Smooth muscle cell (in vitro differentiated cells): ENCODE results near the gene ATP10A. TPM values are rescaled to one million over a fixed set of nuclear protein-coding genes. Genes with fewer than 3 reads are reported as not detected.

ENCODE experiments used
- DNase-seq: peaks from one replicate; lab custom pipeline; 2025; ENCODE audit not compliant: unreplicated experiment; lab: John Stamatoyannopoulos, UW
- H2AFZ ChIP-seq: fragments of 200-600 bp; sonication (generic); 2 replicates; pipeline ENCODE4 v1.6.0; 2016; ENCODE audit warnings: antibody characterized with exemption, low read depth, mild to moderate bottlenecking
- H3F3A ChIP-seq: fragments of 200-600 bp; sonication (generic); 2 replicates; pipeline ENCODE4 v1.6.0; 2017; ENCODE audit warnings: antibody characterized with exemption, low read depth
- H3K27ac ChIP-seq: fragments of 200-600 bp; sonication (generic); 2 replicates; pipeline ENCODE4 v1.5.1; 2016; ENCODE audit warnings: low read depth, mild to moderate bottlenecking
- H3K27me3 ChIP-seq: fragments of 200-600 bp; sonication (generic); 2 replicates; pipeline ENCODE4 v1.6.1; 2016; ENCODE audit warnings: low read depth, mild to moderate bottlenecking
- H3K36me3 ChIP-seq: fragments of 200-600 bp; sonication (generic); 2 replicates; pipeline ENCODE4 v1.5.1; 2016; ENCODE audit warnings: low read depth
- H3K4me1 ChIP-seq: fragments of 200-600 bp; sonication (generic); 2 replicates; pipeline ENCODE4 v1.5.1; 2016; ENCODE audit warnings: low read depth
- H3K4me2 ChIP-seq: fragments of 200-600 bp; sonication (generic); 2 replicates; pipeline ENCODE4 v1.6.0; 2016; ENCODE audit warnings: mild to moderate bottlenecking
- H3K4me3 ChIP-seq: fragments of 200-600 bp; sonication (generic); 2 replicates; pipeline ENCODE4 v1.5.1; 2016; ENCODE audit warnings: mild to moderate bottlenecking
- H3K79me2 ChIP-seq: fragments of 200-600 bp; sonication (generic); 2 replicates; pipeline ENCODE4 v1.6.0; 2016; ENCODE audit warnings: low read depth, mild to moderate bottlenecking
- H3K9ac ChIP-seq: fragments of 200-600 bp; sonication (generic); 2 replicates; pipeline ENCODE4 v1.6.0; 2016; ENCODE audit warnings: low read depth
- H3K9me3 ChIP-seq: fragments of 200-600 bp; sonication (generic); replicated peaks from 2 replicates; pipeline ENCODE4 v1.5.1; 2016; ENCODE audit warnings: low read depth
- H4K20me1 ChIP-seq: fragments of 200-600 bp; sonication (generic); 2 replicates; pipeline ENCODE4 v1.6.0; 2016; ENCODE audit warnings: low read depth
- WGBS: methylation state at CpG from one replicate; pipeline ENCODE4 v1.1.7; 2016; ENCODE audit warnings: low lambda C conversion rate; 5-methylcytosine and 5-hydroxymethylcytosine counted together
- polyA plus RNA-seq: library from polyadenylated mRNA; unstranded; fragments of >200 nt; fragmentation: Nextera tagmentation; extraction: Ambion mirVana; gene quantifications from 2 replicates; pipeline ENCODE4 v1.2.1, GENCODE V29; 2016
- total RNA-seq: library from RNA; depleted of rRNA; stranded (reverse); fragments of >200 nt; gene quantifications from 2 replicates; pipeline ENCODE4 v1.2.3, GENCODE V29; 2014
- TF ChIP-seq, protein P1 (sequence below): fragments of 200-600 bp; sonication (generic); IDR thresholded peaks from 2 replicates; pipeline ENCODE4 v1.5.1; 2017; ENCODE audit warnings: borderline replicate concordance, mild to moderate bottlenecking, antibody characterized with exemption; ENCODE audit not compliant: insufficient read depth, poor library complexity, severe bottlenecking

The ATP10A gene
- total and polyA plus RNA-seq, 2 experiments from 2014 or later = 10.6 to 12.3 TPM

DNA sequence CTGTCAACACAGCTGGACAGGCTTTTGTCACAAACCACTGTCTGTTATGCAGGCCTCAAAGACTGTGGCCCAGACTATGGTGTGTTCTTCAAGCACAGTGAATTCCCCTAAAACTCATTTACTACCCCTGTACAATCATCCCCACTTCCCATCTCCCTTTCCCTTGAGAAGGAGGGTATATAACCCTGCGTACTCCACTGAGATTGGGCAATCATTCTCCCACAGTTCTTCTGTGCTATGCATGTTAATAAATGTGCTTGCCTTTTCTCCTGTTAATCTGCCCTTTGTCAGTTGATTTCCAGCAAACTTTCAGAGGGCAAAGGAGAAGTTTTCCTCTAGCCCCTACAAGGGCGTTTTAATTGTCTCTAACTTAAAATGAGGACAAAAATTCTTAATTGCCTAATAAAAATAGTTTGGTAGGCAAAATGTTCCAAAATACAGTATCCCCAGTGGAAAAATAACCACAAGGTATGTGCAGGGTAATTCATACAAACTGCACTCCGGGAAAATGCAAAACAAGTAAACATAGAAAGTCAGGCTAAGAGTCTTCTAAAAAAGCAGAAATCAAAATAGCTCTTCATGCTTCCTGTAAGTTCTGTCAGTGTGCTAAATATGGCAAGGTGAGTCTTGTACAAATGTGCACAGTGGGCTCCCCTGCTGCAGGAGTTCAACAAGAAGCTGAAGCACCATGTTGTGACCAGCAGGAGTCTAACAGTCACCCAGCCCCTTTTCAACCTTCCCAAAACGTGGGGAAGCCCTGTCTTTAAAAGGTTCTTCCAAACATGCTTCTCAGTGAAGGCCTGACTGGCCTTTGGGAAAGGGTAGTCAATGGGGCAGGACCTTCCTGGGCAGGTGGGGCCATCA is 10.2 kb downstream of the ATP10A start:
- Histone ChIP-seq H3K4me3 (no peak overlapping the region), H3K9ac (peak overlapping the region; percentile 1), H3K27ac (peak overlapping the region; percentile 99), H3K4me2 (peak overlapping the region; percentile 27), H2AFZ (no peak overlapping the region), H4K20me1 (no peaks in the 10 kb centered on the region), H3K9me3 (no peaks in the 10 kb centered on the region), H3K36me3 (no peaks in the 10 kb centered on the region), H3F3A (no peaks in the 10 kb centered on the region), H3K79me2 (peaks cover 48% of the 10 kb centered on the region), H3K27me3 (no peaks in the 10 kb centered on the region), H3K4me1 (peaks cover 8% of the 10 kb centered on the region)
- TF ChIP-seq, protein P1, sequence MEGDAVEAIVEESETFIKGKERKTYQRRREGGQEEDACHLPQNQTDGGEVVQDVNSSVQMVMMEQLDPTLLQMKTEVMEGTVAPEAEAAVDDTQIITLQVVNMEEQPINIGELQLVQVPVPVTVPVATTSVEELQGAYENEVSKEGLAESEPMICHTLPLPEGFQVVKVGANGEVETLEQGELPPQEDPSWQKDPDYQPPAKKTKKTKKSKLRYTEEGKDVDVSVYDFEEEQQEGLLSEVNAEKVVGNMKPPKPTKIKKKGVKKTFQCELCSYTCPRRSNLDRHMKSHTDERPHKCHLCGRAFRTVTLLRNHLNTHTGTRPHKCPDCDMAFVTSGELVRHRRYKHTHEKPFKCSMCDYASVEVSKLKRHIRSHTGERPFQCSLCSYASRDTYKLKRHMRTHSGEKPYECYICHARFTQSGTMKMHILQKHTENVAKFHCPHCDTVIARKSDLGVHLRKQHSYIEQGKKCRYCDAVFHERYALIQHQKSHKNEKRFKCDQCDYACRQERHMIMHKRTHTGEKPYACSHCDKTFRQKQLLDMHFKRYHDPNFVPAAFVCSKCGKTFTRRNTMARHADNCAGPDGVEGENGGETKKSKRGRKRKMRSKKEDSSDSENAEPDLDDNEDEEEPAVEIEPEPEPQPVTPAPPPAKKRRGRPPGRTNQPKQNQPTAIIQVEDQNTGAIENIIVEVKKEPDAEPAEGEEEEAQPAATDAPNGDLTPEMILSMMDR = no peak
- WGBS = 43% methylated on average over 4 of the region's 4 CpGs
- DNase-seq = no peak

DNA sequence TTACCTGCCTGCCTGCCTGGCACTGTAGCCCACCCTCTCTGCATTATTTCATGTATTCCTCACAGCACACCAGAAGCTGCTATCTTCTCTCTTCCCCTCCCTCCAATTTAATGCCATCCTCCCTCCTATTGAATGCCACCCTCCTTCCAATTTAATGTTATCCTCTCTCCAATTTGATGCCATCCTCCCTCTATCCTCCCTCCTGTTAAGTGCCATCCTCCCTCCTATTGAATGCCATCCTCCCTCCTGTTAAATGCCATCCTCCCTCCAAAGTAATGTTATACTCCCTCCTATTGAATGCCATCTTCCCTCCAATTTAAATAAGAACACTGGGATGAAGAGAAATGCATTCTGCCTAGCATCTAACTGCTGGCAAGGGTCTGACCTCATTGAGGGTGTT is 11.1 kb downstream of the ATP10A start:
- no peaks in the 10 kb centered on the region for H4K20me1 ChIP-seq
- TF ChIP-seq, protein P1 = no peak
- no peak for DNase-seq

DNA sequence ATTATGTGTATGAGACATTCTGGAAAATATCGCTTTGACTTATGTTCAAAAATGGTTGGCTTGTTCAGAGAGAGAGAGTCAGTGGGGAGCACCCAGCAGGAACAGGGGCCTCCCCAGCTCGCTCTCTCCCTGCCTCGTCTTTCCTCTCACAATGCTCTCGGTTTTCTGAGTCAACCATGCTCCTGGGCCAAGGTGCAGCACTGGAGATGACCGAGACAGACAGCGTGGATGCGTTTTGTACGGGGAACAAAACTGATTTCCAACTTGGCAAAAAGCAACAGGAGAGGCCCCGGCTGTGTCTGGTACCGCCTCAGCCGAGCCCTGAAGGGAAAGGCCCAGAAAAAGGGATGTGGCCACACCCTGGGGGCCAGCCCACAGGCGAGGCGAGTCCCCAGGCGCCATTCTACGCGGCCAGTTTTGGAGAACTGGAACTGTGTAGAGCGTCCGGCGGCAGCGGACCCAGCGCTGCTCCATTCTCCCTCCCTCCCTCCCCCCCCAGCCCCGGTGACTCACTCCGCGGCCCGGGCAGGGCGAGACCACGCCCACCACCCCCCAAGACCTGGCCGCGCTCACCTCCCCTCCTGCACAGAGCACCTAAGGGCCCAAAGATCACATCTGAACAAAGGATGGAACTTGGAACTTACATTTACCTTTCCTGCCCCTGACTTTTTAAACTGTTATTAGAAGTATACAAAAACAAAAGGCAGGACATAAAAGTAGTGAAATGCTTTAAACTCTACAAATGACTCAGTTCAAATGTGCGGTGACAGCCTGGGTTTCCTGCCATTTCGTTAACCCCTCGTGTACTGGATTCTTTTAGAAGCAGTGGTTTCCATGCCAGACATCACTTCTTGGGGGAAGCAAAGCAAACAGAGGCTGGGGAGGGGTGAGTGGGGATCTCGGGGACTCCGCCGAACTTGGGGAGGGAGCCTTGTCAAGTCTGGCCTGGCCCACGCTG is 12.7 kb downstream of the ATP10A start:
- 13% methylated on average over 31 of the region's 36 CpGs for WGBS
- H3K79me2 ChIP-seq = peaks cover 42% of the 10 kb centered on the region
- peak; percentile 64 for DNase-seq

More for the DNA sequence above, 11.1 kb downstream of the ATP10A start:
- H3K4me2 ChIP-seq = no peak overlapping the region
- H2AFZ ChIP-seq = no peak overlapping the region
- peaks cover 8% of the 10 kb centered on the region for H3K4me1 ChIP-seq
- peak overlapping the region; percentile 99 for H3K27ac ChIP-seq
- H3K4me3 ChIP-seq = no peak overlapping the region
- no peak overlapping the region for H3K9ac ChIP-seq
- H3K9me3 ChIP-seq = no peaks in the 10 kb centered on the region
- H3K79me2 ChIP-seq = peaks cover 46% of the 10 kb centered on the region
- H3K36me3 ChIP-seq = no peaks in the 10 kb centered on the region
- H3F3A ChIP-seq = no peaks in the 10 kb centered on the region
- H3K27me3 ChIP-seq = no peaks in the 10 kb centered on the region

More for the DNA sequence above, 12.7 kb downstream of the ATP10A start:
- no peaks in the 10 kb centered on the region for H4K20me1 ChIP-seq
- peak overlapping the region; percentile 86 for H3K4me2 ChIP-seq
- no peaks in the 10 kb centered on the region for H3K9me3 ChIP-seq
- peak overlapping the region; percentile 99 for H3K27ac ChIP-seq
- no peaks in the 10 kb centered on the region for H3K27me3 ChIP-seq
- no peaks in the 10 kb centered on the region for H3F3A ChIP-seq
- no peaks in the 10 kb centered on the region for H3K36me3 ChIP-seq
- peak overlapping the region; percentile 46 for H3K4me3 ChIP-seq
- no peak overlapping the region for H2AFZ ChIP-seq
- H3K9ac ChIP-seq = peak overlapping the region; percentile 98
- TF ChIP-seq, protein P1 = no peak
- H3K4me1 ChIP-seq = peaks cover 8% of the 10 kb centered on the region
